ENCODE measurements around the gene CAVIN2.
"Not testable (repeated sequence)": the region's sequence is repeated elsewhere in the genome, so short reads cannot be mapped to it uniquely, and the experiment has no call there.

The CAVIN2 gene

DNA sequence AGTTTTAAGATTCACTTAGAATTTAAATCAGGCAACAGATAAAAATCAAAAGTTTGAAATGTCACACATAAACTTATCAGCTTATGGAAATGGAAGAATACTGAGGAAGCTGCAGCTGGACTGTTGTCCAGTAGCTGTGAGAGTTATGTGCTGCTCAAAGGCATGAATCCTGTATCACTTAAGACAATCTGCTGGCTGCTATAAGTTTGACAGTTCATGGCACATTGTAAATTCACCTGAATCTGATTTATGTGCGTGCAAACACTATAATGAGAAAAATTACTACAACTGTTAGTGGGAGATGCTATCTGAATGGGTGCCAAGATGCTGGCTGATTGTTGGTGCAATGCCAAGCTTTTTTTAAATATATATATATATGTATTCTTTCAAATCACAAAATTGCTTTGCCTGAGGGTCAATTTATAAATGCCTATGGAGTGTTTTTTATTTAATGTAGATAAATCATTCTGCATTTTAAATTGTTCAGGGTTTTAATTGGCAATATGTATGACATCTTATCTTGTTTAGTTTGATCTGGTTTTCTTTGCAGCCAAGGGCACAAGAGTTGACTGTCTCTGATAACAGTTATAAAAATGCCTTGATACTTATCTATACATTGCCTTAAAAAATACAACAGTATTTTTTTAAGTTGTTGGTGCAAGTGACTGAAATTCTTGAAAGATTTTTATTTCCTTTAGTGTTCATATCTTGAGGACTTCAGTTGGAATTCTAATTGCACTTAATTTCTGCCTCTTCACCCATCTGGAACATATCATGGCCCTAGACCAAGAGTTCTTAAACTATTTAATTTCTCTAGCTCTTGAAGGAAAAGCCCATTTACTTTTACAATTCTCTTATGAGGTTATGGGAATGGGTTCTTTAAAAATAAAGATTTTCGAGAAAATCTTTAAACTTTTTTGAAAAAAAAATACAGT lies 48.7 kb downstream of the CAVIN2 start:
- DNase-seq = no peak

DNA sequence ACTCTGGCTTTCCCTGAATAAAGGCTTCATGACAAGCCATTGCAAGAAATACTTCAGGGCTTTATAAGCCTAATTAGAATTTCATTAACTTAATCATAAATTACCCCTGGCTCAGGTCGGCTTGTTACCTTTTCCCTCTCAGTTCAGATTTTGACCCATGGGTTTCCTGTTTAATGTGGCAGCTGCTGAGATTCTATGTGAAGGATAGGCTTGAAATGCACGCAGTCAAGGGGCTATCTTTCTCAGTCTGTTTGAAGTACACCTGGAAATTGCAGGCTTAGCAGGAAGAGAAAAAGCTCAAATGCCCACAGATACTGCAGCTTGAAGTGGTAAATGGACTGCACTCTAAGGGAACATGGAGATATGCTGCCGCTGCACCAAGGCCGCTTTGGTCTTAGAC lies 49.4 kb downstream of the CAVIN2 start:
- no peak for DNase-seq

DNA sequence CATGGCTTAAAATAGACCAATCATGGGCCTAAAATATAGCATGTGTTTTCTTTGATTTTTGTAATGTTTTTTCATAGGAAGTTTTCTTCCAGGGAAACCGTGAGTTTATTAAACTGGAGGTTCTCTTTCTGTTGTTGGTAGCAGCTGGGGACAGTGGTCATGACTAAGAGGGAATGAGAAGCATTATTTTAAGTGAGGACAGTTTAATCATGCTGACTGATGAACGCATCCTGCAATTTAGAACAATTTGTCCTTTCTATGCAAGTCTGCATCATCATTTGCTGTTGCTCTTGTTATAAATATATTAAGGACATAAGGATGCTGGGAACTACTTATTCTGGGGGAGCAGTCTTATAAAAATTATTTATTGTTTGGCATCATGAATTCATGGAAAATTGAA lies 51.2 kb downstream of the CAVIN2 start:
- DNase-seq = no peak

DNA sequence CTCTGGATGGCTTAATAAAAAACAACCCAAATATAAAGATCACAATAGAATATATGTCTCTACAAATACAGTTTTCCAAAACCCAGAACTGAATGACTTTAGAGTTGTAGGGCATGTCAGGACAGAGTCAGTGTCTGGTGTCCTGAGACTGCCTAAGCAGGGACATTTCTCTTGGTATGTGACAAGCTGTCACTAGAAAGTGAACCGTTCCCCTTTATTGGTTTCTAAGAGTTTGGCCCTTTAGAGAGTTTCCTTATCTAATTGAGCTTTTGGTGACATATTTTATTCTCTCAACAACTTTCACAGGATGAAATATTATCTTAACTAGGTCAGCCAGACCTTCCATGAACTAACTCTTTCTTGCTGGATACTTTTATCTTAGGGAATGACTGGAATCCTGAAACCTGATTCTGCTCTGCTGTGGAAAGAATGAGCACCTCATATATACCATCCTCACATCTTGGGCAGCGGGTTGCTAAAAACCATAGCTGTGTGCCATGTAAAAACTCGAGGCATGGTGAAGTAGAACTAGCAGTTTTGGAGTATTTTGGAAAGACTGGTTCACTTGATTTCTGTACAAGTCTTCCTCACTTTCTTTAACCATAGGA lies 54.8 kb downstream of the CAVIN2 start:
- DNase-seq = no peak

DNA sequence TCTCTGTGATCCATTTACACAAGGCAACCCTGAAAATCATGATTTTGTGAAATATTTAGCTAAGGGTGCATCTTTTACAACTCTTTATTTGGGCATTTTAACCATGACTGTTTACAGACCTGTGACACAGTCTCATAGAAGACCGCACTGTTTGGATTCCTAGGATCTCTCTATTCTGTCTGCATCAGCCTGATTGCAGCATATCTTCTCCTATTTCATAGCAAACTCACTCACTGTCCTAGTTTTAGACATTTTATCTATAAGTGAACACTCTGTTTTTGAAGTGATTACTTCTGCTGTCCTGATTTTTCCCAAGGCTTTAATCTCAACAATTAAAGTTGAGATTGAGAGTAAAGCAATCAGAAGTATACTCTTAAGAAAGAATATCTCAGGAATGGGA lies 56.2 kb downstream of the CAVIN2 start:
- no peak for DNase-seq

DNA sequence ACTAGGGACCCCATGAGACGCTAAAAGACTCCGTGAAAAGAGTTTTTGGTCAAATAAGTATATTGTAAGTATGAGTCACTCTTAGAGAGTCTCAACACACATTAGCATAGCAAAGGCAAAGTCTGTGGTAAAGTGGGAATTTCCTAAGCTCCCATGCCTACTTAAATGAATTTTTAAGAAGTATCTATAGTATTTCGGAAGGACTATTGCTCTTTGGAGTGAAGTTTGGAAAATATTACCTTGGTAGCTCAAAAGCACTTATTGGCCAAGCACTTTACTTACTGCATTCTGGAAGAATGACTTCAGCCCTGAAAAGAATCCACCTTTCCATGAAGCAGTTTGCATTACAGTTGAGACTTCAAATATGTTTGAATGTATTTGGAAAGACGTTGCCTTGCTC lies 57.1 kb downstream of the CAVIN2 start:
- DNase-seq = peak; percentile 25

DNA sequence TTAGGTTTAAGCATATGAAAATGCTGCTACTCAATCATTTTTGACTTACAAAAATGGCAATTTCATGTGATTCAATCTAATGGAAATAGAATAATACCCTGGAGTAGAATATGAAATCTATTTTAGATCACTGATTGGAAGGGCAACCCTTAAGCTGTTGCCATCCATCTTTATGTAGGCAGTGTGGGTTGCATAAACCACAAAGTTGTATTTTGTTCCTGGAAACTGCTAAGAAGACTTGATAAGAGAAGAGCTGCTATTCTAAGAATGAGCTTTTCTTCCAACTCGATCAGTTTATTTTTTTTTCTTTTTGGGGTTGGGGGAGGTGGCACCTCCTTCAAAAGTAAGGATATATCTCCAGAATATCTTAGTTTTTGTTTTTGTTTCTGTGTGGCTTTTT lies 60.2 kb downstream of the CAVIN2 start:
- no peak for DNase-seq

DNA sequence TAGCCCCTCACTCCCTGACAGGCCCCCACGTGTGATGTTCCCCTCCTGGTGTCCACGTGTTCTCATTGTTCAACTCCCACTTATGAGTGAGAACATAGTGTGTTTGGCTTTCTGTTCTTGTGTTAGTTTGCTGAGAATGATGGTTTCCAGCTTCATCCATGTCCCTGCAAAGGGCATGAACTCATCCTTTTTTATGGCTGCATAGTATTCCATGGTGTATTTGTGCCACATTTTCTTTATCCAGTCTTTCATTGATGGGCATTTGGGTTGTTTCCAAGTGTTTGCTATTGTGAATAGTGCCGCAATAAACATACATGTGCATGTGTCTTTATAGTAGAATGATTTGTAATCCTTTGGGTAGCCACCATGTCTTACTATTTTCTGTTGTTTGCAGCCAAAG lies 61.2 kb downstream of the CAVIN2 start:
- not testable (repeated sequence) for DNase-seq
